WTC11 (cell line): ENCODE measurements around the gene CGB3.
"Not testable (repeated sequence)": the region's sequence is repeated elsewhere in the genome, so short reads cannot be mapped to it uniquely, and the experiment has no call there.

ENCODE experiments used
- SP1 ChIP-seq: sonication (generic); formaldehyde crosslinking; conservative IDR thresholded peaks from 2 replicates; pipeline ENCODE4 v1.8.1; 2022; ENCODE audit warnings: missing genetic modification reagents
- ZNF317 ChIP-seq: sonication (generic); formaldehyde crosslinking; IDR thresholded peaks from 2 replicates; pipeline ENCODE4 v1.8.1; 2023; ENCODE audit warnings: low read depth, mild to moderate bottlenecking, moderate library complexity, missing genetic modification reagents, borderline replicate concordance
- TF ChIP-seq, protein P1 (sequence below): sonication (generic); formaldehyde crosslinking; IDR thresholded peaks from 2 replicates; pipeline ENCODE4 v1.8.1; 2022; ENCODE audit warnings: mild to moderate bottlenecking, moderate library complexity, missing genetic modification reagents
- TF ChIP-seq, protein P2 (sequence below): fragments of 200-600 bp; IDR thresholded peaks from 2 replicates; pipeline ENCODE4 v1.8.0; 2022; ENCODE audit warnings: antibody characterized with exemption

DNA sequence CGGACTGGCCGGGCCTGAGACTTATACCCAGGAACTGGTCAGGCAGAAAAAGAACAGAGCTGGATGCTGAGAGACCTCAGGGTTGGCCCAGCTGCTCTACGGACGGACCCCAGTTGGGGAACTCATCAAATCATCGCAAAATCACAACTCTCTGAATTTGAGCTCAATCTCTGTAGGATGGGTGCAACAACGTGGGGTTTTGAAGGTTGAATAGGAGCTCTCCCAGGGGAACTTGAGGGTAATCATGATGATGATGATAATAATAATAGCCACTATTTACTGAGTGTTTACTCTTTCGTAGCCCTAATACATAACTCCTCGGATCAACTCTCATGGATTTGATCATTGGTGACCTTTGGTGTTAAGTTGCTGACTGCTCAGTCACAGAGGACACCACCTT is 6.2 kb upstream of the CGB3 start:
- TF ChIP-seq, protein P1, sequence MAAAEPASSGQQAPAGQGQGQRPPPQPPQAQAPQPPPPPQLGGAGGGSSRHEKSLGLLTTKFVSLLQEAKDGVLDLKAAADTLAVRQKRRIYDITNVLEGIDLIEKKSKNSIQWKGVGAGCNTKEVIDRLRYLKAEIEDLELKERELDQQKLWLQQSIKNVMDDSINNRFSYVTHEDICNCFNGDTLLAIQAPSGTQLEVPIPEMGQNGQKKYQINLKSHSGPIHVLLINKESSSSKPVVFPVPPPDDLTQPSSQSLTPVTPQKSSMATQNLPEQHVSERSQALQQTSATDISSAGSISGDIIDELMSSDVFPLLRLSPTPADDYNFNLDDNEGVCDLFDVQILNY = not testable (repeated sequence)
- TF ChIP-seq SP1, ZNF317 (CRISPR knock-in tag): not testable (repeated sequence)
- TF ChIP-seq, protein P2, sequence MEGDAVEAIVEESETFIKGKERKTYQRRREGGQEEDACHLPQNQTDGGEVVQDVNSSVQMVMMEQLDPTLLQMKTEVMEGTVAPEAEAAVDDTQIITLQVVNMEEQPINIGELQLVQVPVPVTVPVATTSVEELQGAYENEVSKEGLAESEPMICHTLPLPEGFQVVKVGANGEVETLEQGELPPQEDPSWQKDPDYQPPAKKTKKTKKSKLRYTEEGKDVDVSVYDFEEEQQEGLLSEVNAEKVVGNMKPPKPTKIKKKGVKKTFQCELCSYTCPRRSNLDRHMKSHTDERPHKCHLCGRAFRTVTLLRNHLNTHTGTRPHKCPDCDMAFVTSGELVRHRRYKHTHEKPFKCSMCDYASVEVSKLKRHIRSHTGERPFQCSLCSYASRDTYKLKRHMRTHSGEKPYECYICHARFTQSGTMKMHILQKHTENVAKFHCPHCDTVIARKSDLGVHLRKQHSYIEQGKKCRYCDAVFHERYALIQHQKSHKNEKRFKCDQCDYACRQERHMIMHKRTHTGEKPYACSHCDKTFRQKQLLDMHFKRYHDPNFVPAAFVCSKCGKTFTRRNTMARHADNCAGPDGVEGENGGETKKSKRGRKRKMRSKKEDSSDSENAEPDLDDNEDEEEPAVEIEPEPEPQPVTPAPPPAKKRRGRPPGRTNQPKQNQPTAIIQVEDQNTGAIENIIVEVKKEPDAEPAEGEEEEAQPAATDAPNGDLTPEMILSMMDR = not testable (repeated sequence)
